NCI-H2171 (cell line): ENCODE results near the gene ALK.
"Not testable (repeated sequence)": the region's sequence is repeated elsewhere in the genome, so short reads cannot be mapped to it uniquely, and the experiment has no call there.

Source experiments
- DNase-seq: peaks from one replicate; lab custom pipeline; 2025; lab: John Stamatoyannopoulos, UW

Gene ALK

GRCh38 chr2:29755829-29756228, 165.6 kb downstream of the ALK start:
- DNase-seq = no peak

GRCh38 chr2:29755233-29755632, 166.2 kb downstream of the ALK start:
- no peak for DNase-seq

GRCh38 chr2:29753671-29754444, 167.5 kb downstream of the ALK start:
- no peak for DNase-seq

- DNase-seq = no peak
These were observed 170.0 kb downstream of the ALK start for GRCh38 chr2:29751390-29751789.

GRCh38 chr2:29750463-29750862, 170.9 kb downstream of the ALK start:
- DNase-seq = not testable (repeated sequence)

- DNase-seq = peak; percentile 22
These were observed 171.5 kb downstream of the ALK start for GRCh38 chr2:29749843-29750242.

GRCh38 chr2:29749041-29749440, 172.3 kb downstream of the ALK start:
- DNase-seq = no peak

GRCh38 chr2:29747786-29748470, 173.5 kb downstream of the ALK start:
- peak; percentile 35 for DNase-seq

- DNase-seq = no peak
These were observed 176.4 kb downstream of the ALK start for GRCh38 chr2:29744976-29745375.

- peak; percentile 52 for DNase-seq
These were observed 177.9 kb downstream of the ALK start for GRCh38 chr2:29743516-29743915.

GRCh38 chr2:29742656-29743055, 178.7 kb downstream of the ALK start:
- no peak for DNase-seq

GRCh38 chr2:29741132-29741531, 180.3 kb downstream of the ALK start:
- DNase-seq = no peak

GRCh38 chr2:29733965-29734364, 187.4 kb downstream of the ALK start:
- no peak for DNase-seq

GRCh38 chr2:29733213-29733612, 188.2 kb downstream of the ALK start:
- no peak for DNase-seq

GRCh38 chr2:29731948-29732347, 189.4 kb downstream of the ALK start:
- no peak for DNase-seq

- no peak for DNase-seq
These were observed 191.5 kb downstream of the ALK start for GRCh38 chr2:29729932-29730331.

- DNase-seq = no peak
These were observed 192.0 kb downstream of the ALK start for GRCh38 chr2:29729401-29729800.

- no peak for DNase-seq
These were observed 194.4 kb downstream of the ALK start for GRCh38 chr2:29726976-29727375.

GRCh38 chr2:29725610-29726009, 195.8 kb downstream of the ALK start:
- DNase-seq = no peak

- no peak for DNase-seq
These were observed 197.1 kb downstream of the ALK start for GRCh38 chr2:29724282-29724681.

GRCh38 chr2:29723255-29724001, 198.0 kb downstream of the ALK start:
- no peak for DNase-seq

- DNase-seq = no peak
These were observed 201.7 kb downstream of the ALK start for GRCh38 chr2:29719639-29720038.
